OCI-LY3 (cell line): ENCODE data around the gene PLOD1.

Source experiments
- CTCF ChIP-seq: fragments of 200-600, 300-600 bp; sonication (generic); IDR thresholded peaks from 2 replicates; pipeline ENCODE4 v1.5.1; 2014; ENCODE audit warnings: antibody characterized with exemption, low read length, low read depth
- EZH2phosphoT487 ChIP-seq: fragments of 200-600 bp; shearing (Covaris generic); IDR thresholded peaks from 2 replicates; pipeline ENCODE4 v1.6.1; 2018; ENCODE audit warnings: antibody characterized with exemption, mixed run types, low read depth

GRCh38 chr1:11978301-11978700 lies 43.8 kb downstream of the PLOD1 start:
- no peak for TF ChIP-seq EZH2phosphoT487
- no peak for TF ChIP-seq CTCF
